ENCODE data around the gene TTYH1. TPM values are rescaled to one million over a fixed set of nuclear protein-coding genes. Genes with fewer than 3 reads are reported as not detected.

The TTYH1 gene
- total RNA-seq, 6 experiments from 2014 or later: 0.45 TPM; not detected in 5

DNA sequence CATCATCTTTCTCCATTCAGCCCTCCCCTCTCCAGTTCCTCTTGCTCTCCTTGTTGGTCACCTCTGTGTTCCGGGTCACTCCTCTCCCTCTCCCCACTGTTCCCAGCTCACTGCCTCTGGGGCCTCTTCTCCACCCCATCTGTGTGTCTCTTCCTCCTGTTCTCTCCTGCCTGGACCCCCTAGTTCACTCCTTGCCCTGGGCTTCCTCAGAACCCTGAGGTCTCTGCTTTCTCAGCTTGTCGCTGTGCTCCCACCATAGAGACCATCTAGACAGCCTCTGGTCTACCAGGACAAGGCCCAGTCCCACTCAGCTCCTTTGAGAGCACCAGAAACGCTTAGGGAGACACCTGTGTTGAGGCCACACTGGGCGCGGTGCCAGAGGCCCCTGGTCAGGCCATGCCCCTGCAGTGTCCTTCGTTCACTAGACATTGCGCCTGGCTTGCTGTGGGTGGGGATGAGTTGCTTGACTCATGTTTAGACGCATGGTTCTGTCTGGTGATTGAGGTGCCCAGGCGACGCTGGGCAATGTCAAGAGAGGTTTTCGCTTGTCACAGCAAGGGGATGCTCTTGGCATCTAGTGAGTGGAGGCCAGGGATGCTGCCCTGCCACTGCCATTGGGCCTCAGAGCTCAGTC, 43.5 kb downstream of the TTYH1 start:
- TF ChIP-seq, protein P1, sequence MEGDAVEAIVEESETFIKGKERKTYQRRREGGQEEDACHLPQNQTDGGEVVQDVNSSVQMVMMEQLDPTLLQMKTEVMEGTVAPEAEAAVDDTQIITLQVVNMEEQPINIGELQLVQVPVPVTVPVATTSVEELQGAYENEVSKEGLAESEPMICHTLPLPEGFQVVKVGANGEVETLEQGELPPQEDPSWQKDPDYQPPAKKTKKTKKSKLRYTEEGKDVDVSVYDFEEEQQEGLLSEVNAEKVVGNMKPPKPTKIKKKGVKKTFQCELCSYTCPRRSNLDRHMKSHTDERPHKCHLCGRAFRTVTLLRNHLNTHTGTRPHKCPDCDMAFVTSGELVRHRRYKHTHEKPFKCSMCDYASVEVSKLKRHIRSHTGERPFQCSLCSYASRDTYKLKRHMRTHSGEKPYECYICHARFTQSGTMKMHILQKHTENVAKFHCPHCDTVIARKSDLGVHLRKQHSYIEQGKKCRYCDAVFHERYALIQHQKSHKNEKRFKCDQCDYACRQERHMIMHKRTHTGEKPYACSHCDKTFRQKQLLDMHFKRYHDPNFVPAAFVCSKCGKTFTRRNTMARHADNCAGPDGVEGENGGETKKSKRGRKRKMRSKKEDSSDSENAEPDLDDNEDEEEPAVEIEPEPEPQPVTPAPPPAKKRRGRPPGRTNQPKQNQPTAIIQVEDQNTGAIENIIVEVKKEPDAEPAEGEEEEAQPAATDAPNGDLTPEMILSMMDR (IDR thresholded peaks at IDR 0.05): no peak
- H3K27ac Mint-ChIP-seq: peak overlapping the region; percentile 61
- peaks cover 3% of the 10 kb centered on the region; the same call in 1 of the 2 replicates for H3K9me3 Mint-ChIP-seq
- peaks cover 24% of the 10 kb centered on the region for H3K4me1 Mint-ChIP-seq (ENCODE audit: low read depth)
- H3K4me3 Mint-ChIP-seq: no peak overlapping the region
- H3K27me3 Mint-ChIP-seq (ENCODE audit: insufficient read depth): peaks cover 28% of the 10 kb centered on the region
- H3K36me3 Mint-ChIP-seq (ENCODE audit: low read depth): peaks cover 37% of the 10 kb centered on the region
- DNase-seq: no peak

DNA sequence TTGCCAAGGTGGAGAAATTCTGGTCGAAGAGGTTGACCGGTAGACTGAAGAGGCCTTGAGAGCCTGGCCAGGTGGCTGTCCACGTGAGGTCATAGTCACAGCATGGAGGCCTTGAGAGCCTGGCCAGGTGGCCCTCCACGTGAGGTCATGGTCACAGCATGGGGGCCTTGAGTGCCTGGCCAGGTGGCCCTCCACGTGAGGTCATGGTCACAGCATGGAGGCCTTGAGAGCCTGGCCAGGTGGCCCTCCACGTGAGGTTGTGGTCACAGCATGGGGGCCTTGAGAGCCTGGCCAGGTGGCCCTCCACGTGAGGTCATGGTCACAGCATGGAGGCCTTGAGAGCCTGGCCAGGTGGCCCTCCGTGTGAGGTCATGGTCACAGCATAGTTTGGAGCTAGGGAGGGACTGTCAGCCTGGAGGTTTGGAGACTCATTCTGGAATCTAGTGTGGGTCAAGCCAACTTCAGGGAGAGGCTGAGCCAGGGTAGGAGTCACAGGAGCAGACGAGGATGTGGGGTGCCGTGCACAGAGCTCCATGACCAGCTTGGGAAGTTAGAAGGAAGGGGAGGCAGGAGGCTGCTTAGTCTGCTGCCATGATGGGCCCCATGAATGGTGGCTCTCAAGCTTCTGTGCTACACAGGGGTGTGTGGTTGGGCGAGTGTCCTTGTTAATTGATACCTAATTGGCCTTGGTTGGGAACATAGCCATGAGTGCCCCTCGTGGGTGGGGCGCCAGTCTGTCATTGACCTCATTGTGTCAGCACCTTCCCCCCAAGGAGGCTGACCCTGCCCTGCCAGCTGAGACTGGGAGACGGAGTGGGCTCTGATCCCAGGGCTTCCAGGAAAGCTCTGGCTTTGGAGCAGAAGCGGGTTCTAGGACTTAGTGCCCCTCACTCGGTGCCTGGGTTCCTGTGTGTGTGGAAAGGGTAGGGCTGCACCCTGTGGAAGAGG, 44.3 kb downstream of the TTYH1 start:
- H3K27ac Mint-ChIP-seq: peak overlapping the region; percentile 68
- H3K27me3 Mint-ChIP-seq (ENCODE audit: insufficient read depth): peaks cover 36% of the 10 kb centered on the region
- peaks cover 32% of the 10 kb centered on the region for H3K4me1 Mint-ChIP-seq (ENCODE audit: low read depth)
- H3K9me3 Mint-ChIP-seq: peaks cover 9% of the 10 kb centered on the region
- TF ChIP-seq, protein P1 (IDR thresholded peaks at IDR 0.05): no peak
- peaks cover 38% of the 10 kb centered on the region for H3K36me3 Mint-ChIP-seq (ENCODE audit: low read depth)
- H3K4me3 Mint-ChIP-seq: no peak overlapping the region; the same call in 1 of the 2 replicates
- DNase-seq: no peak

DNA sequence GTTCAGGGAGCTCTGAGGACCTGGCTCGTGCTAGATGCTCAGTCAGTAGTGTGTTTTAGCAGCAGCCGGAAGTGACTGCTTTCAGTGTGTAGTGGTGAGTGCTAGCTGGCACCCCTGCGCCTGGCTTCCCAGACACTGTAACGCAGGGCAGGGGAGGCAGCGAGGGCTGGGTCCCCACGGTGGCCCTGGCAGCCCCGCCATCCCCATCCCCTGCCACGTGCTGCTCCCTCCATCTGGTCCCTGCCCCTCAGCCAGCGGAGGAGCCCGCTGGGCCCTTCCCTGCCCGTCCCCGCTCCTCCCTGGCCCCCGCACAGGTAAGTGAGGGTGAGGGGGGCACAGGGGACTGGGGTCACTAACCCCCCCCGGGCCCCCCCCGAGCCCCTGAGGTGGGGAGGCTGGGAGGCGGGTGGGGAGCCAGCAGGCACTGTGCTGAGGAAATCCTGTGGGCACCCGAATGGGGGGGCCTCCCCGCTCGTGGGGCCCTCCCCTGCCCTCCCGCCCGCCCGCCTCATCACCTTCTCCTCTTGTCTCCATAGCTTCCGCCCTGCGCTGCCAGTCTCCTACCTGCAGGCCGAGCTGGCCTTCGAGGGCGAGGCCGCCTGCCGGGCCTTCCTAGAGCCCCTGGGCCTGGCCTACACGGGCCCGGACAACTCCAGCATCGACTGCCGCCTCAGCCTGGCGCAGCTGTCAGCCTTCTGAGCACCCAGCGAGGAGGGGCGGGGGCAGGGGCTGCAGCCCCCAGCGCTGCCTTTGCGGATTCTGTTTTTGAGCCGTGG, 45.2 kb downstream of the TTYH1 start:
- Mint-ChIP-seq H3K4me1 (ENCODE audit: low read depth) (peaks cover 34% of the 10 kb centered on the region), H3K4me3 (no peak overlapping the region), H3K27me3 (ENCODE audit: insufficient read depth) (peaks cover 36% of the 10 kb centered on the region), H3K9me3 (peaks cover 9% of the 10 kb centered on the region), H3K27ac (0 out of 2 replicates have a peak overlapping the region, but pooled peaks have one; percentile 68), H3K36me3 (ENCODE audit: low read depth) (peaks cover 32% of the 10 kb centered on the region)
- no peak for DNase-seq
- TF ChIP-seq, protein P1 (IDR thresholded peaks at IDR 0.05): no peak

DNA sequence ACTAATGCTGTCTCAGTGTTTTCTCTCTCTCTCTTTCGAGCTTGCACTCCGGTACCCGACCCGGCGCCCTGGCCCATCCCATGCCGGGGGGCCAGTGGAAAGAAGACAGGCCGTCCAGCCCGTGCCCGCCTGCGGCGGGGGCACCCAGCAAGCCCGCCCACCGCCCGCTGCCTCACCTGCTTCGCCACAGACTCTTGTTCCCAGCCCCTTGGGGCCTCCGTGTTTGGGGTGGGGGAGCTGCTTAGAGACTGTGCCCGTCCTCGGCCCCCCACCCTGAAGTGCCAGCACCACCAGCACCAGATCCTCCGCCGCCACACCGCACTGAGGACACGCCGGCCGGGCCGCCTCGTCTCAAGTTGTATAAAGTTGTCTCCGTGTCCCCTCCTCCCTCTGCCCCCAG, 45.9 kb downstream of the TTYH1 start:
- H3K4me1 Mint-ChIP-seq (ENCODE audit: low read depth): peaks cover 34% of the 10 kb centered on the region
- H3K36me3 Mint-ChIP-seq (ENCODE audit: low read depth): peaks cover 37% of the 10 kb centered on the region
- peaks cover 9% of the 10 kb centered on the region for H3K9me3 Mint-ChIP-seq
- DNase-seq: no peak
- H3K27ac Mint-ChIP-seq: peak overlapping the region; percentile 69
- 0 out of 2 replicates have a peak overlapping the region, but pooled peaks have one; percentile 71 for H3K4me3 Mint-ChIP-seq
- TF ChIP-seq, protein P1 (IDR thresholded peaks at IDR 0.05): no peak
- H3K27me3 Mint-ChIP-seq (ENCODE audit: insufficient read depth): peaks cover 38% of the 10 kb centered on the region

DNA sequence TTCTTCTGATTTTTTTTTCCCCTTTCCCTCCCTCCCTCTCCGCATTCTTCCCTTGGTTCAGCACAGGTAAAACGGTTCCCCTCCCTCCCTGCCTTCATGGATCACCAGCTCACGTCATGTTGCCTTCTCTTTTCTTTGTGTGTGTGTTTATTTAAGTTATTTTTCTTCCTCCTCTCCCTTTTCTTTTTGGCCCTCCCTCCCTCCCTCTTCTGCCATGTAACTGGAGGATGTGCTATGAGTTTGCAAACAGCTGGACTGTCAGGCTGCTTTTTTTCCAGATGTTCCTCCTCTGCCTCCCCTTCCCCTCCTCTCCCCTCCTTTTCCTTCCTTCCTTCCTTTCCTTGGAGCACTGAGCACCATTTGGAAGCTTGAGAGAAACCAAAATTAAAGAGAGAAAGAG, 46.3 kb downstream of the TTYH1 start:
- peaks cover 36% of the 10 kb centered on the region for H3K27me3 Mint-ChIP-seq (ENCODE audit: insufficient read depth)
- peaks cover 34% of the 10 kb centered on the region for H3K4me1 Mint-ChIP-seq (ENCODE audit: low read depth)
- H3K27ac Mint-ChIP-seq: peak overlapping the region; percentile 69
- peak overlapping the region; percentile 71 for H3K4me3 Mint-ChIP-seq
- TF ChIP-seq, protein P1 (IDR thresholded peaks at IDR 0.05): no peak
- DNase-seq: no peak
- H3K9me3 Mint-ChIP-seq: peaks cover 9% of the 10 kb centered on the region
- H3K36me3 Mint-ChIP-seq (ENCODE audit: low read depth): peaks cover 37% of the 10 kb centered on the region
